EH (cell line): Measurements from ENCODE around the gene IDH3B.

Experiments
- DNase-seq: peaks from one replicate; pipeline ENCODE4 v3.0.0-alpha.2; 2015; ENCODE audit warnings: low read depth

Gene IDH3B

GRCh38 chr20:2656471-2657117 lies 7.4 kb downstream of the IDH3B start:
- no peak for DNase-seq

- no peak for DNase-seq
Measured at GRCh38 chr20:2655331-2656116, 8.5 kb downstream of the IDH3B start.

- no peak for DNase-seq
Measured at GRCh38 chr20:2654831-2655230, 9.2 kb downstream of the IDH3B start.

- DNase-seq = no peak
Measured at GRCh38 chr20:2654384-2654822, 9.6 kb downstream of the IDH3B start.

GRCh38 chr20:2653556-2654383 lies 10.2 kb downstream of the IDH3B start:
- DNase-seq = no peak

GRCh38 chr20:2652724-2653555 lies 11.1 kb downstream of the IDH3B start:
- DNase-seq = peak; percentile 16

- DNase-seq = peak; percentile 87
Measured at GRCh38 chr20:2651772-2652723, 12.0 kb downstream of the IDH3B start, which contains the start of gene NOP56. Gene NOP56, plus strand, starts transcription at chr20:2652632. Its CDS starts 29 bp downstream, at chr20:2652661.

GRCh38 chr20:2643708-2644107 lies 20.3 kb downstream of the IDH3B start:
- DNase-seq = no peak

- no peak for DNase-seq
Measured at GRCh38 chr20:2640899-2641298, 23.1 kb downstream of the IDH3B start.

GRCh38 chr20:2640260-2640659 lies 23.8 kb downstream of the IDH3B start:
- no peak for DNase-seq

- no peak for DNase-seq
Measured at GRCh38 chr20:2637246-2637645, 26.8 kb downstream of the IDH3B start.

- DNase-seq = no peak
Measured at GRCh38 chr20:2633381-2633780, 30.6 kb downstream of the IDH3B start.

- DNase-seq = peak; percentile 10
Measured at GRCh38 chr20:2631228-2631627, 32.8 kb downstream of the IDH3B start.

- DNase-seq = peak; percentile 80
Measured at GRCh38 chr20:2626853-2627541, 37.0 kb downstream of the IDH3B start.

- DNase-seq = no peak
Measured at GRCh38 chr20:2625062-2625461, 39.0 kb downstream of the IDH3B start.

- no peak for DNase-seq
Measured at GRCh38 chr20:2624190-2624589, 39.8 kb downstream of the IDH3B start.

GRCh38 chr20:2619961-2620595 lies 43.9 kb downstream of the IDH3B start:
- peak; percentile 27 for DNase-seq

- no peak for DNase-seq
Measured at GRCh38 chr20:2619337-2619736, 44.7 kb downstream of the IDH3B start.

GRCh38 chr20:2618815-2619214 lies 45.2 kb downstream of the IDH3B start:
- DNase-seq = no peak
